SK-N-SH (cell line): ENCODE results near the gene ARHGAP25. TPM values are rescaled to one million over a fixed set of nuclear protein-coding genes. Genes with fewer than 3 reads are reported as not detected.

ENCODE experiments used
- CTCF ChIA-PET: fragments of 300-600, 350-600 bp; formaldehyde crosslinking; extraction: SDS; loops from one replicate; lab custom pipeline; 2021; lab: Yijun Ruan, JAX
- POLR2A ChIA-PET: fragments of 350-600 bp; sonication (Branson Sonifier 250); formaldehyde crosslinking; extraction: SDS; loops from one replicate; lab custom pipeline; 2020; ENCODE audit warnings: antibody characterized with exemption, inconsistent platforms; lab: Yijun Ruan, JAX
- DNase-seq: peaks from one replicate; pipeline ENCODE4 v3.0.0; 2012
- H2AFZ ChIP-seq: fragments of 200-600 bp; sonication (generic); 2 replicates; pipeline ENCODE4 v1.8.1; 2016; ENCODE audit warnings: antibody characterized with exemption, mild to moderate bottlenecking, low read depth
- H3F3A ChIP-seq: fragments of 200-600 bp; sonication (generic); replicated peaks from 2 replicates; pipeline ENCODE3; 2016; ENCODE audit warnings: antibody characterized with exemption, mild to moderate bottlenecking; ENCODE audit not compliant: insufficient read depth
- H3K27ac ChIP-seq, 2 experiments: fragments of 200-500 bp in 1 of 2; fragments of 200-600 bp in 1 of 2; sonication (Bioruptor generic) in 1 of 2; sonication (generic), shearing (Covaris generic) in 1 of 2; 2 replicates each; pipeline versions ENCODE4 v1.5.1 to v1.6.1; 2014 to 2016; ENCODE audit warnings: low read depth in 2 of 2, inconsistent platforms in 1 of 2, low read length in 1 of 2, mild to moderate bottlenecking in 1 of 2, mixed read lengths in 1 of 2
- H3K27me3 ChIP-seq: fragments of 200-600 bp; sonication (generic), shearing (Covaris generic); 2 replicates; pipeline ENCODE4 v1.6.1; 2016; ENCODE audit warnings: mixed run types; ENCODE audit not compliant: insufficient read depth
- H3K36me3 ChIP-seq, 2 experiments: fragments of 200-500 bp in 1 of 2; fragments of 200-600 bp in 1 of 2; sonication (Bioruptor generic) in 1 of 2; sonication (generic) in 1 of 2; replicated peaks in 1 of 2; 2 replicates each; pipeline versions ENCODE3 to v1.5.1; 2014 to 2016; ENCODE audit warnings: low read length in 1 of 2, mild to moderate bottlenecking in 1 of 2; ENCODE audit not compliant: insufficient read depth in 2 of 2, control insufficient read depth in 1 of 2
- H3K4me1 ChIP-seq, 2 experiments: fragments of 200-500 bp in 1 of 2; fragments of 200-600 bp in 1 of 2; sonication (Bioruptor generic) in 1 of 2; sonication (generic), shearing (Covaris generic) in 1 of 2; 2 replicates each; pipeline versions ENCODE4 v1.5.1 to v1.6.1; 2014 to 2016; ENCODE audit warnings: low read depth in 1 of 2, low read length in 1 of 2, mixed run types in 1 of 2; ENCODE audit not compliant: insufficient read depth in 2 of 2, control insufficient read depth in 1 of 2
- H3K4me2 ChIP-seq: fragments of 200-600 bp; sonication (generic), shearing (Covaris generic); 2 replicates; pipeline ENCODE4 v1.6.1; 2017; ENCODE audit warnings: mixed run types
- H3K4me3 ChIP-seq, 2 experiments: fragments of 200-500 bp in 1 of 2; fragments of 200-600 bp in 1 of 2; sonication (Bioruptor generic) in 1 of 2; sonication (generic), shearing (Covaris generic) in 1 of 2; 2 replicates each; pipeline versions ENCODE4 v1.5.1 to v1.8.1; 2014 to 2016; ENCODE audit warnings: low read depth in 2 of 2, inconsistent platforms in 1 of 2, low read length in 1 of 2, mild to moderate bottlenecking in 1 of 2, mixed read lengths in 1 of 2, moderate library complexity in 1 of 2
- H3K79me2 ChIP-seq: fragments of 200-600 bp; sonication (generic); 2 replicates; pipeline ENCODE4 v1.8.1; 2017; ENCODE audit warnings: mild to moderate bottlenecking; ENCODE audit not compliant: insufficient read depth
- H3K9ac ChIP-seq: fragments of 200-600 bp; sonication (generic); 2 replicates; pipeline ENCODE4 v1.6.1; 2017; ENCODE audit warnings: mixed run types
- H3K9me2 ChIP-seq: fragments of 200-600 bp; sonication (generic); 2 replicates; pipeline ENCODE4 v1.6.1; 2017; ENCODE audit warnings: mixed run types
- H3K9me3 ChIP-seq: fragments of 200-600 bp; sonication (generic); 2 replicates; pipeline ENCODE4 v1.6.1; 2017; ENCODE audit warnings: mixed run types, mild to moderate bottlenecking, moderate library complexity
- H4K20me1 ChIP-seq: fragments of 200-600 bp; sonication (generic); 2 replicates; pipeline ENCODE4 v1.6.1; 2017; ENCODE audit warnings: mild to moderate bottlenecking, mixed run types; ENCODE audit not compliant: insufficient read depth
- EP300 ChIP-seq, 2 experiments: IDR thresholded peaks; 2 replicates each; pipeline versions ENCODE4 v1.4.0 to v1.6.1; 2012; ENCODE audit warnings: borderline replicate concordance in 1 of 2, low read depth in 1 of 2, low read length in 1 of 2
- EZH2phosphoT487 ChIP-seq: fragments of 200-600 bp; sonication (generic); IDR thresholded peaks from 2 replicates; pipeline ENCODE4 v1.6.1; 2017; ENCODE audit warnings: low read depth, mixed run types, mild to moderate bottlenecking, antibody characterized with exemption, moderate library complexity, borderline replicate concordance
- IRF3 ChIP-seq: fragments of 150-350 bp; IDR thresholded peaks from 2 replicates; pipeline ENCODE4 v1.6.1; 2016; ENCODE audit warnings: mild to moderate bottlenecking, low read depth, low read length
- MXI1 ChIP-seq: IDR thresholded peaks from 2 replicates; pipeline ENCODE4 v1.6.1; 2012; ENCODE audit warnings: mild to moderate bottlenecking, low read depth, low read length, improper control_type of control experiment
- NRF1 ChIP-seq: IDR thresholded peaks from 2 replicates; pipeline ENCODE4 v1.6.1; 2012; ENCODE audit warnings: low read depth, mild to moderate bottlenecking, low read length
- RAD21 ChIP-seq: IDR thresholded peaks from 2 replicates; pipeline ENCODE4 v1.6.1; 2012; ENCODE audit warnings: mild to moderate bottlenecking, low read length
- RXRA ChIP-seq: IDR thresholded peaks from 2 replicates; pipeline ENCODE4 v1.4.0; 2012; ENCODE audit warnings: low read depth, mild to moderate bottlenecking, borderline replicate concordance
- SIN3A ChIP-seq: IDR thresholded peaks from 2 replicates; pipeline ENCODE4 v1.6.1; 2012; ENCODE audit warnings: low read depth, mild to moderate bottlenecking, low read length, moderate library complexity, borderline replicate concordance
- SMC3 ChIP-seq: IDR thresholded peaks from 2 replicates; pipeline ENCODE4 v1.6.1; 2012; ENCODE audit warnings: low read depth, low read length, improper control_type of control experiment
- TAF1 ChIP-seq: IDR thresholded peaks from 2 replicates; pipeline ENCODE4 v1.6.1; 2012; ENCODE audit warnings: low read depth, mild to moderate bottlenecking, low read length, moderate library complexity, borderline replicate concordance
- TCF12 ChIP-seq: IDR thresholded peaks from 2 replicates; pipeline ENCODE4 v1.4.0; 2012
- TEAD4 ChIP-seq: IDR thresholded peaks from 2 replicates; pipeline ENCODE4 v1.4.0; 2012; ENCODE audit warnings: mild to moderate bottlenecking, borderline replicate concordance; ENCODE audit not compliant: insufficient read depth
- USF2 ChIP-seq: fragments of 150-350 bp; IDR thresholded peaks from 2 replicates; pipeline ENCODE4 v1.6.1; 2017; ENCODE audit warnings: antibody characterized with exemption, low read length, low read depth, borderline replicate concordance
- YY1 ChIP-seq: IDR thresholded peaks from 2 replicates; pipeline ENCODE4 v1.4.0; 2012; ENCODE audit warnings: low read depth, mild to moderate bottlenecking
- WGBS: methylation state at CpG from one replicate; pipeline ENCODE4 v1.1.6; 2017; ENCODE audit warnings: low lambda C conversion rate; 5-methylcytosine and 5-hydroxymethylcytosine counted together
- polyA plus RNA-seq, 3 experiments: library from polyadenylated mRNA; depleted of rRNA; stranded (reverse); fragments of >200 nt; gene quantifications; 2 replicates each; pipeline ENCODE4 v1.2.3, GENCODE V29; 2012
- TF ChIP-seq, protein P1 (sequence below): IDR thresholded peaks from 2 replicates; pipeline ENCODE4 v1.4.0; 2012; ENCODE audit warnings: low read depth, borderline replicate concordance
- TF ChIP-seq, protein P2 (sequence below): IDR thresholded peaks from 2 replicates; pipeline ENCODE4 v1.6.1; 2012; ENCODE audit warnings: mild to moderate bottlenecking, low read depth, low read length, moderate library complexity

Gene ARHGAP25
- polyA plus RNA-seq, 1 of the 3 experiments (the other 2 are of a cell fraction): not detected

DNA sequence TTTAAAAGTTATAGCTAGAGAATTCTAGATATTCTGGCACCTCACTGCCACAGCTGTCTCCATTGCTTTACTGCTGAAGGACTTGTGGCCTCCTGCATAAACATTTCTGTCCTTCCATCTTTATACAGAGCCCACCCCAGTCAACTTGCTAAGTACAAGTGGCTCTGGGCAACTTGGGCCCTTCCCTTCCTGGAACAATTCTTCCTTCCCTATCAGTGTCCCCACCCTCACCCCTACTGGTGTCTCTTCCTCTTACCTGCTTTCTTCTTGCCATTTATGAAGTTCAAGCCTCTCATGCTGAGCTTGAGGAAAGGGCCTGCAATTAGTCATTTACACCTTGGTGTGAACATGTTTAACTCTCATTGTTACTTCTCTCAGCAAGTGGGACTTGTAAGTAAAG lies 45.0 kb downstream of the ARHGAP25 start:
- H3F3A ChIP-seq: no peaks in the 10 kb centered on the region
- H3K9ac ChIP-seq: no peak overlapping the region
- POLR2A ChIA-PET: no interaction called here
- no peak for DNase-seq
- no peaks in the 10 kb centered on the region for H3K4me1 ChIP-seq
- H4K20me1 ChIP-seq: no peaks in the 10 kb centered on the region
- H3K79me2 ChIP-seq: no peaks in the 10 kb centered on the region
- H3K27me3 ChIP-seq: peaks cover under 1% of the 10 kb centered on the region; the same call in 1 of the 2 replicates
- H3K27ac ChIP-seq: no peak overlapping the region
- no peaks in the 10 kb centered on the region for H3K9me3 ChIP-seq
- no peak overlapping the region for H2AFZ ChIP-seq
- CTCF ChIA-PET: interaction anchor here (1.0 to 1.9 kb wide), 5 partner anchors 8 to 292 kb away, joined by 3 to 6 read pairs (median 3); no protein-coding TSS in a partner anchor
- no peak overlapping the region for H3K4me2 ChIP-seq
- no peak overlapping the region for H3K4me3 ChIP-seq
- no peaks in the 10 kb centered on the region for H3K36me3 ChIP-seq
- no peaks in the 10 kb centered on the region for H3K9me2 ChIP-seq
- TF ChIP-seq TEAD4 (no peak), RXRA (no peak), NRF1 (no peak), SMC3 (no peak)
- TF ChIP-seq, protein P1, sequence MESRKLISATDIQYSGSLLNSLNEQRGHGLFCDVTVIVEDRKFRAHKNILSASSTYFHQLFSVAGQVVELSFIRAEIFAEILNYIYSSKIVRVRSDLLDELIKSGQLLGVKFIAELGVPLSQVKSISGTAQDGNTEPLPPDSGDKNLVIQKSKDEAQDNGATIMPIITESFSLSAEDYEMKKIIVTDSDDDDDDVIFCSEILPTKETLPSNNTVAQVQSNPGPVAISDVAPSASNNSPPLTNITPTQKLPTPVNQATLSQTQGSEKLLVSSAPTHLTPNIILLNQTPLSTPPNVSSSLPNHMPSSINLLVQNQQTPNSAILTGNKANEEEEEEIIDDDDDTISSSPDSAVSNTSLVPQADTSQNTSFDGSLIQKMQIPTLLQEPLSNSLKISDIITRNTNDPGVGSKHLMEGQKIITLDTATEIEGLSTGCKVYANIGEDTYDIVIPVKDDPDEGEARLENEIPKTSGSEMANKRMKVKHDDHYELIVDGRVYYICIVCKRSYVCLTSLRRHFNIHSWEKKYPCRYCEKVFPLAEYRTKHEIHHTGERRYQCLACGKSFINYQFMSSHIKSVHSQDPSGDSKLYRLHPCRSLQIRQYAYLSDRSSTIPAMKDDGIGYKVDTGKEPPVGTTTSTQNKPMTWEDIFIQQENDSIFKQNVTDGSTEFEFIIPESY: no peak

- H3K4me1 ChIP-seq: no peaks in the 10 kb centered on the region
- CTCF ChIA-PET: interaction anchor here (0.6 kb wide), 1 partner anchor 488 kb away, joined by 3 read pairs; no protein-coding TSS in a partner anchor
- no peaks in the 10 kb centered on the region for H4K20me1 ChIP-seq
- POLR2A ChIA-PET: no interaction called here
- H3K9me3 ChIP-seq: no peaks in the 10 kb centered on the region
- DNase-seq: no peak
- H3K79me2 ChIP-seq: no peaks in the 10 kb centered on the region
- no peak overlapping the region for H3K4me2 ChIP-seq
- no peaks in the 10 kb centered on the region for H3F3A ChIP-seq
- no peak overlapping the region for H3K9ac ChIP-seq
- H3K36me3 ChIP-seq: no peaks in the 10 kb centered on the region
- TF ChIP-seq TAF1 (no peak), MXI1 (no peak), IRF3 (no peak), USF2 (no peak), TEAD4 (no peak), RAD21 (no peak), SMC3 (no peak), SIN3A (no peak), NRF1 (no peak), YY1 (no peak), TCF12 (no peak), EP300 (IDR thresholded peaks at IDR 0.05; ENCODE audit: borderline replicate concordance in 1 of 2, low read depth in 1 of 2, low read length in 1 of 2) (no peak), EZH2phosphoT487 (no peak), RXRA (no peak)
- TF ChIP-seq, protein P2, sequence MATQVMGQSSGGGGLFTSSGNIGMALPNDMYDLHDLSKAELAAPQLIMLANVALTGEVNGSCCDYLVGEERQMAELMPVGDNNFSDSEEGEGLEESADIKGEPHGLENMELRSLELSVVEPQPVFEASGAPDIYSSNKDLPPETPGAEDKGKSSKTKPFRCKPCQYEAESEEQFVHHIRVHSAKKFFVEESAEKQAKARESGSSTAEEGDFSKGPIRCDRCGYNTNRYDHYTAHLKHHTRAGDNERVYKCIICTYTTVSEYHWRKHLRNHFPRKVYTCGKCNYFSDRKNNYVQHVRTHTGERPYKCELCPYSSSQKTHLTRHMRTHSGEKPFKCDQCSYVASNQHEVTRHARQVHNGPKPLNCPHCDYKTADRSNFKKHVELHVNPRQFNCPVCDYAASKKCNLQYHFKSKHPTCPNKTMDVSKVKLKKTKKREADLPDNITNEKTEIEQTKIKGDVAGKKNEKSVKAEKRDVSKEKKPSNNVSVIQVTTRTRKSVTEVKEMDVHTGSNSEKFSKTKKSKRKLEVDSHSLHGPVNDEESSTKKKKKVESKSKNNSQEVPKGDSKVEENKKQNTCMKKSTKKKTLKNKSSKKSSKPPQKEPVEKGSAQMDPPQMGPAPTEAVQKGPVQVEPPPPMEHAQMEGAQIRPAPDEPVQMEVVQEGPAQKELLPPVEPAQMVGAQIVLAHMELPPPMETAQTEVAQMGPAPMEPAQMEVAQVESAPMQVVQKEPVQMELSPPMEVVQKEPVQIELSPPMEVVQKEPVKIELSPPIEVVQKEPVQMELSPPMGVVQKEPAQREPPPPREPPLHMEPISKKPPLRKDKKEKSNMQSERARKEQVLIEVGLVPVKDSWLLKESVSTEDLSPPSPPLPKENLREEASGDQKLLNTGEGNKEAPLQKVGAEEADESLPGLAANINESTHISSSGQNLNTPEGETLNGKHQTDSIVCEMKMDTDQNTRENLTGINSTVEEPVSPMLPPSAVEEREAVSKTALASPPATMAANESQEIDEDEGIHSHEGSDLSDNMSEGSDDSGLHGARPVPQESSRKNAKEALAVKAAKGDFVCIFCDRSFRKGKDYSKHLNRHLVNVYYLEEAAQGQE: no peak
- TF ChIP-seq, all 33 proteins: peak for 0
- no peaks in the 10 kb centered on the region for H3K9me2 ChIP-seq
- H2AFZ ChIP-seq: no peak overlapping the region
- no peak overlapping the region for H3K4me3 ChIP-seq
- 37% methylated on average over 2 of the region's 2 CpGs for WGBS
- H3K27ac ChIP-seq: no peak overlapping the region
- peaks cover 23% of the 10 kb centered on the region; the same call in 1 of the 2 replicates for H3K27me3 ChIP-seq
Measured at GRCh38 chr2:68784188-68784587, 49.6 kb downstream of the ARHGAP25 start.
